ENCODE results near the gene WNT7B.

- TF ChIP-seq ZNF274 (IDR thresholded peaks at IDR 0.05; ENCODE audit: low read depth, low read length), result no peak
- TF ChIP-seq YY1 (IDR thresholded peaks at IDR 0.05; ENCODE audit: insufficient read depth, insufficient read length), result no peak
These were observed 99.3 kb downstream of the WNT7B start for GRCh38 chr22:45877651-45878050.

All from NT2/D1 (cell line).